ENCODE measurements around the gene DKK2.
"Not testable (repeated sequence)": the region's sequence is repeated elsewhere in the genome, so short reads cannot be mapped to it uniquely, and the experiment has no call there.

The DKK2 gene

DNA sequence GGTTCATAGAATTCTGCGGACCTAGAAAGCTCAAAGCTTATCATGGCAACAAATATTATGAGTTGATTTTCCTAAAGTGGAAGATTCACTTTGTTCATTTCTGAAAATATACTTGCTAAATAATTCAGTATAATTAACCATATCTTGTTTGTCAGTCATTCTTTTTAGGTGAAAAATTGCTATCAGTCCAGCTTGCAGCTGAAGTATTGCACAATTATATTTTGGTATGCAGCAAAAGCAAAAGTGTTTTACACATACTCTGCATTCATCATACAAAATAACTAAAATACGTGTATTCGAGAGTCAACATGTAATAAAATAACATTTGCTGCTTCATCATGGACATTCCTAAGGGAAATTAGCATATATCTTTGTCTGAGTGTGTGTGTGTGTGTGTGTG lies 24.8 kb downstream of the DKK2 start:
- DNase-seq, result no peak

DNA sequence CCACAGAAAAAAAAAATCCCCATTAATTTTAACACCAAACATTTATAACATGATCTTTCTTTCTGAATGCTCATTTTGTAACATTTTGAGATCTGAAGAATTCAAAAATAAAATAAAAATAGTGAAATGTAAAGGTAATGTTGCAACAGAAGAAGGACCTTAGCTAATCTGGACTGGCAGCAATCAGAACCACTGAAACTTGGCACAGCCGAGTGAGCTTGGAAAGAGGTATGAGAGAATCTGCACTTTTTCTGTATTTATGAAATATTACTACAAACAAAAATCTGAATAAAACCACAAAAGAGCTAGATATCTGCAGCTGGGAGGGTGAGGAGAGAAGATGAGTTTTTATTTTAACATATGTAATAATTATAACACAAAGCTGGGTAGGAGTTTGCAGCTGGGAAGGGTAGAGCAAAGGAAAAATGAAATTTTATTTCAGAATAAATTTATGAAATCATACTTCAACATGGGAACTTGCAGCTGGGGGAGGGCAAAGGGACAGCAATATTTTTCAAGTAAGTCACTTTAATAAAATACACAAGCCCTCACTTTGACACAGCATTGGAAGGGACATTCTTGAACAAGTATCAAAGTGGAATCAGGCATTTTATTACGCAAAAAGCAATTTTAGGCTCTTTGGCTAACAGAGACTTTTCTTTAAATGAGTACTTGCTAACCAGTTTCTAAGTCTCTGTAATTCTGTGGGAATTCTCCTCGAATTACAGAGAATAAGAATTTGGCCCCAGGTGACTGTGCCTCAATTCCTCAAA lies 26.7 kb downstream of the DKK2 start:
- no peak for DNase-seq

DNA sequence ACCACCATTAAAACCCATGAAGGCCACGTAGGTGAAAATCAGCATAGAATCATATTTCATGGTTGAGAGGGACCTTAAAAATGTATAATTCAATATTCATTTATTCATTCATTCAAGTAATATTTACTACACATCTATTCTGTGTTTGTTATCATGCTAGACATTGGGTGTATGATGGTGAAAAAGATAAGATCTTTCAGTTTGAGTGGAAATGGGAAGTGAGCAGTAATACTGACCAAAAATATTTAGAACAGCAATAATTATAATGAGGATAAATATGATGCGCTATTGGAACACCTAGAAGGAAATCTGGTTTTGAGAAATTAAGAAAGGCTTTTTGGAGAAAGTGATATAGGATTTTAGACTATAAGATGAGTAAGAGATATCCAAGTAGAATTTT lies 28.0 kb downstream of the DKK2 start:
- no peak for DNase-seq

DNA sequence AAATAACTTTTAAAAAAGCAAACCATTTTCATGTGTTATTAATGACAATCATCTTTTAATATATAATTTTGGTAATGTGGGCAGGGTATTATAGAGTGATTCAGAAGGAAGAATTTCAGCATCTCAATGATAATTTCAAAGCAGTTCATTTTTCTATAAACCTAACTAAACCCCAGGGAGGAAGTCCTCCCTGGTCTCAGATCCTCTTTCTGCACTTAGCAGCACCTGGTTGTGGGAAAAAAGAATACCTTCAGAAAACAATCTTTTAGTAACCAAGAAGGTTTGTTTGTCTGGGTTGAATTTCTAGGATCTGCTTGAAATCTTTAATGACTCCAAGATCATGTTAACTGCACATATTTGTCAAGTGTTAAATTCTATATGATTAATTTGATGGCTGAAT lies 29.9 kb downstream of the DKK2 start:
- no peak for DNase-seq

DNA sequence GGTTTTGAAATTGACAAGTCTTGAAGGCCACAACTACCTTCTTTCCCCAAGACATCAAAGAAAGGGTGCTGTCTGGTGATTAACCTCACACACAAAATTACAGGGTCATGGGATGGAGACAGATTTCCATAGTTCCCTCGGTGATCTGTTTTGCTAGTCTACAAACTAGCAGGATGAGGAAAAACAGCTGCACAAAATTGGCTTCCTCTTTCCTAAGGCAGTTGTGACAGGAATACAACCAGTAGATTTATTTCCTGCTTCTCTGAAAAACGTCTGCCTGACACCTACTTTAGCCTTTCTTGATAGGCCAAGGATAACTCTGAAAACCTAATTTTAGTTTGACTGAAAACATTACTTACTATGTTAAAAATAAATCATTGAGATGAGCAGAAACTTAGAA lies 39.6 kb downstream of the DKK2 start:
- DNase-seq, result no peak

DNA sequence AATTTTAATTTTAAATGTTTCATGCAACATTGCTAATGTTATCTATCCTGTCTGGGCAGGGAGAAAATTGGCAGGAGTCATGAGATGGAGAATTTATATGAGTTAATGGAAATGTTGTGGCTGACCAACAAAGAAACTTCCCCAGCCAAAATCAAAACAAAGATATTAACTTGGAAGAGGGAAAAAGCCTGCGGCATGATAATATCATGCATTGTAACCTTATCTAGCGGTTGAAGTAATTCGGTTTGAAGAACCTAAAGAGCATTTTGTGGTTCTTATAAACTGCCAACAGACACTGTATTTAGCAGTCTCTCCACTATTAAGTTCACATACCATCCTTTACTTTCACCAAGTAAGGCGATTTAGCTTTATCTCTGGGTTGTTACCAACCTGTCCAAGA lies 42.3 kb downstream of the DKK2 start:
- DNase-seq, result no peak

DNA sequence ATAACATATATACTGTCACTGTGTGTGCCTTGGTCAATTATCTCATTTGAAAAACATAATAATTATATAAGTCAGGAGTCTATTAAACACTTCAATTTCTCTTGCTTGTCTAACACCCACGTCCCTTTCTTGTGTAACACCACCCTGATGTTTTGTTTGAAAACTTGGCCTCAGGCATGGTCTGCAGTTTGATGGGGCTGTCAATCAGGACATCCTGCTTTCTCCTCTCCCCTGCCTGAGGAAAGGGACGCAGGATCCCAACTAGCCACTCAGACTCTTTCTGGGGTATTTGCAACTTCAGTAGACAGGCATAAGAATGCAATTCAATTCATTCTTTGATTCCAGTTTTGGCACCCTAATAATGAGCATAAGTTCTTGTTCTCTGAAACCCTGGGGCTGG lies 48.8 kb downstream of the DKK2 start:
- no peak for DNase-seq

DNA sequence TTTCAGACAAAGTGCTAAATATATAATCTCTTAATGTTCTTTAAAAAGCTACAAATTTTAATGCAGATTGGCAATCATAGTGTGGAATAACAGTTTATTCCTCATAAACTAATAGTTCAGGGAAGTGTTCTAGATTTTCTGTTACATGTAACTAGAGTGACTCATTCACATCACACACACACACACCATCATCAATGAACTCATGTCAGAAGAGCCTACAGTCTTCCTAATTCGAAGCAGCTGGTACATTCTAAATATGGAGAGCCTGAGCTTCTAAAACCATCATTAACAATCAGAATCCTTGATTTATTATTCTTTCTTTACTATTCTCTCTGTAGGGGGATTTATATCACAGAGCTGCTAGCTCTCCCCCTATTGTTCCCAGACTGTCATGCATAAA lies 49.6 kb downstream of the DKK2 start:
- DNase-seq, result peak; percentile 21

DNA sequence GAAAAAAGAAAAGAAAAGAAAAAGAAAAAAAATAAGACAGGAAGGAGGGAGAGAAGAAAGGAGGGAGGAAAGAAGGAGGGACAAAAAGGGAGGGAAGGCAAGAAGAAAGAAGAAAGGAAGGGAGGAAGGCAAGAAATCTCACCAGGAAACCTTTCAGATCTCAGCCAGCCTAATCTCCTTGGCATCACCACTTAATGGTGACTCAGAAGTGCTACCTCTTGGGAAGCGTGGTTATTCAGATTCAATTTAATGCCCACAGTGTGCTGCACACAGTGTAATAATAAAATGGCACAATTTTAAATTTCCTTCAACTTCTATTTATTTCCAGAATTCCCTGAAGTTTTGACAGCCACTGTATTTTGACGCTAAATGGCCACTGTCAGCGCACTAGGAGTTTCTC lies 50.3 kb downstream of the DKK2 start:
- no peak for DNase-seq

DNA sequence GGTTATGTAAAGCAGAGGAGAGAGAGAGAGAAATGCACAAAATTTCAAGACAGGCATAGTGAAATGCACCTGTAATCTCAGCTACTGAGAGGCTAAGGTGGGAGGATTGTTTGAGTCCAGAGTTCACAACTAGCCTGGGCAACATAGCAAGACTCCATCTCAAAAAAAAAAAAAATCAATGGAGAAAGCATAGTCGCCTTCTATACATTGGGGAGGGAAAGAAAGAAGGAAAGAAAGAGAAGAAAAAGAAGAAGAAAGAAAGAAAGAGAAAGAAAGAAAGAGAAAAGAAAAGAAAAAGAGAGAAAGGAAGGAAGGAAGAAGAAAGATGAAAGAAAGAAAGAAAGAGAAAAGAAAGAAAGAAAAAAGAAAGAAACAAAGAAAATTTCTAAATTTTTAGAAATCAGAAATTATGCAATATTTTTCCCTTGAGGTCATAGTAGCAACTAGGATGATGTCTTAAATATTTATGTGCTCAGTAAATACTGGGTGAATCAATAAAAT lies 53.4 kb downstream of the DKK2 start:
- DNase-seq, result no peak

DNA sequence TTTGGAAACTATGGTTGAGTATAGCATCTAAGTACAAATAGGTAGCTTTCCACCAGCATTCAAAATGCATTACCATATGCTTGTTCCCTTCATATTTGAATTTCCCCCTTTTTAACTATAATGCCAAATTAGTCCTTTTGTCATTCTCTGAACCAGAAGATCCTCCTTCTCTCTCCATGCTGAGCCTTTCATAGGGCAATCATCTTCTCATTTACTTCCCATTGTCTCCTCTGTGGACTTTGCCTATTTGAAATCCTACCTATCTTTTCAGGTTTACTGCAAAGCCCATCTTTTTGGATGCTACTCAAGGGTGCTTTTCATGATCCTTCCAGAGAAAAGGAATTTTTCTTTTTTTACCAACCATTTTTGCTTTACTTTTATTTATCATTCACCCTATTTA lies 54.7 kb downstream of the DKK2 start:
- DNase-seq, result no peak

DNA sequence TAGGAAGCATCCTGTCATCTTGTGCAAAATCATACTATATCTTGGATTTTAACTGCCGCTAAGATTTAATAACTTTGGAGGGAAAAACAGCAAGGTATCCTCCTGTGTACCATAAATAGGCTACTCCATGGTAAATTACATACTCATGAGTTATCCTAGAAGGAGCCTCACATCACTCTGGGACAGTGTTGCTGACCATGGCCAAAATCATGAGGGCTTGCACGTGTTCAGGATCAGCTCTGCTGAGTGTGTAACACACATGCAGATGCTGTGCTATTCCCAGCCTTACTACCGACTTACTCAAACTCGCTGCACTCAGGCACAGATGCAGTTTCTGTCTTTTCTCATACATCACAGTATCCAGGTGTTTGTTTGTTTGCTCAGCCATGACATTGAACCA lies 56.6 kb downstream of the DKK2 start:
- no peak for DNase-seq

DNA sequence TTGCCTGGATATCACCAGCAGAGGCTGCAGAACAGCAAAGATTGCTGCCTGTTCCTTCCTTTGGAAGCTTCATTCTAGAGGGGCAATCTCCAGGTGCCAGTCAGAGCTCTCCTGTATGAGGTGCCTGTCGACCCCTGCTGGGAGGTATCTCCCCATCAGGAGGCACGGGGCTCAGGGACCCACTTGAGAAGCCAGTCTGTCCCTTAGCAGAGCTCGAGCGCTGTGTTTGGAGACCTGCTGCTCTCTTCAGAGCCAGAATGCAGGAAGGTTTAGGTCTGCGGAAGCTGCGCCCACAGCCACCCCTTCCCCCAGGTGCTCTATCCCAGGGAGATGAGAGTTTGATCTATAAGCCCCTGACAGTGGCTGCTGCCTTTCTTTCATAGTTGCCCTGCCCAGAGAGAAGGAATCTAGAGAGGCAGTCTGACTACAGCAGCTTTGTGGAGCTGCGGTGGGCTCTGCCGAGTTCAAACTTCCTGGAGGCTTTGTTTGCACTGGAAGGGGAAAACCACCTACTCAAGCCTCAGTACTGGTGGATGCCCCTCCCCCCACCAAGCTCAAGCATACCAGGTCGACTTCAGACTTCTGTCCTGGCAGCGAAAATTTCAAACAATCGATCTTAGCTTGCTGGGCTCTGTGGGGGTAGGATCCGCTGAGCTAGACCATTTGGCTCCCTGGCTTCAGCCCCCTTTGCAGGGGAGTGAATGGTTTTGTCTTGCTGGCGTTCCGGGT lies 57.9 kb downstream of the DKK2 start:
- no peak for DNase-seq

DNA sequence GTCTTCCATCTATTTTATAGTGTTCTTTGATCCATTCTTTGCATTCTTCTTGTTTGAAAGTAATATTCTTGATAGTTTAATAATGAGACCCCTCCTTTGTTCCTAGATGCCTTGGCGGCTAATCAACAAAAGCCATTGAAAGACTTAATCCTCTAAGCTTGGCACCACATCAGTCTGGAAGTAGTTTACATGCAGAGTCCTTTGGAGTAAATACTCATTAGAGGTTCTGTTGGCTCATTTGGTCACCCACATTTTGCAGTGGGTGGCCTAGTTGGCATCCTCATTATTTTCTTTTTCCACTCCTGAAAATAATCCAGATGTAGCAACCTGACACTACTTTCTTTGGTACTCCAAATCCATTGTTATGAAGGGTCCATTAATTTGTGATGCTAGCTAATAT lies 64.5 kb downstream of the DKK2 start:
- no peak for DNase-seq

DNA sequence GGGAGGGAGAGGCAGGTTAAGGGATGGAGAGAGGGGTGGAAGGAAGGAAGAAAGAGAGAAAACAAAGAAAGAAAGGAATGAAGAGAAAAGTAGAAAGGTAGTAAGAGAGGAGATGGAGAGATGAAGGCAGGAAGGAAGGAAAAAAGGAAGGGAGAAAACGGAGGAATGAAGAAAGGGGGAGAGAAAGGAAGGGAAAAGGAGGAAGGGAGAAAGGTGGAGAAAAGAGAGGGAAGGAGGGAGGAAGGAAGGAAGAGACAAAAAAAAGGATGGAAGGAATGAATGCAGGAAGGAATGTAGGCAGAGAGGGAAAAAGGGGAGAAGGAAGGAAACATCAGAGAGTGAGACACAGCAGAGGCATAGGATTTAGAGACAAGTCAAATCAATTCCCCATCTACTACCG lies 68.2 kb downstream of the DKK2 start:
- DNase-seq, result no peak

DNA sequence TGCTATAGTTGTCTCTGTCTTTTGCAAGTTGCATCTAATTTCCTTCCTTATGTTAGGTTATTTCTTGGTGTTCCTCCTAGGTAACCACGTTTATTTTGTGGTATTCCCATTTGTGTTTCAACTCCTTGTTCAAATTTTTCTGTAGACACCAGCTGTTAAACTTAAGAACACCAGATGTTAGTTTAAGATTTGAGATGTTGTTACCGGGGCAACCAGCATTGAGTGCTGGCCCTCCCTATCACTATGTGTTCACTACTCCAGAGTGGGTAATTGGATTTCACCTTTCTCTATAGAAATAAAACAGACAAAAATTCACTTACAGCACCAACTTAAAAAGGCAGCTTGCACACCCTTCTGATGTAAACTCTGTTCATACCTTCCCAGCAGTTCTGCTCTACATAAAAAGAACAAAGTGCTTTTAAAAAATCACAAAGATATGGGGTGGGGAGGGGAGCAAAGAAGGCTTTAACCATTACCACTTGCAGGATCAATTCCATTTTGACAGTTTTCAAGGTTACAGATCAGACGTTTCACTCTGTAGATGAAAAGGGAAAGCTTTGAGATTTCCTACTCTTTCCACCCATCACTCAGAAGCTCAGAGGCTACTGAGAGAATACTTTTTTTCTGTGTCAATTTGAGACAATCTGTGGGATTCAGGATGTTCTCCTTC lies 82.9 kb downstream of the DKK2 start:
- DNase-seq, result no peak

DNA sequence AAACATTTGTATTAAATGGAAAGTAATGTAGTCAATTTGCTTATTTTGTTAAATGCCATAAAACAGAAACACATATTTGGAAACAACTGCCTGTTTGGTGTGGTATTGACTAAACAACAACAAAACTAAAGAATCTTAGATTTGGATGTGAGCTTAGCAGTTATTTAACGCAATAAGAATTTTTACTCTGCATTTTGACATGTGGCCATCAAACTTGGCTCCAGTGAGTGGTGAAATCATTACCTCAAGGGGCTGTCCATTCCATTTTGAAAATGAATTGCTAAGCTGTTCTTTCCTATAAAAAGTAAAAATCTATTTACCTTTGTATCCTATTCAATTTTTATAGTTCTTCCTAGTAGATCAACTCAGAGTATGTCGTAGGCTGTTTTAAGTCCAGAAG lies 84.2 kb downstream of the DKK2 start:
- DNase-seq, result no peak

DNA sequence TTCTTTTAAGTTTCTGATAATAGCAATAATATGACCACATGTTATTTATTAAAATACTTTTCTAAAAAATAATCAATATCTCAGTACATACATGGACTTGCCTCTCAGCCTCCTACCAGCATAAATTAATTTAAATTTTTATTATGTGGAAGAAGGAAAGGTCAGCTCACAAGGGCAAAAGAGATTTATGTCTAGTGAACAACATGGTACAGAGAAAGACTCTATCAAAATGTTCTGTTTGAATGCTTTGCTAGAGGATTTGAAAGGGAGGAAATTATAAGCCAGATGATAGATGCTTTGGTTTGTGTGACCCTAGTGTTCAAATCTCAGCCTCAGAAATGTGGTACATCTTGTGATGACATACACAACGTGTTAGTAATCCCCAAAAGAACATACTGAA lies 94.3 kb downstream of the DKK2 start:
- no peak for DNase-seq

DNA sequence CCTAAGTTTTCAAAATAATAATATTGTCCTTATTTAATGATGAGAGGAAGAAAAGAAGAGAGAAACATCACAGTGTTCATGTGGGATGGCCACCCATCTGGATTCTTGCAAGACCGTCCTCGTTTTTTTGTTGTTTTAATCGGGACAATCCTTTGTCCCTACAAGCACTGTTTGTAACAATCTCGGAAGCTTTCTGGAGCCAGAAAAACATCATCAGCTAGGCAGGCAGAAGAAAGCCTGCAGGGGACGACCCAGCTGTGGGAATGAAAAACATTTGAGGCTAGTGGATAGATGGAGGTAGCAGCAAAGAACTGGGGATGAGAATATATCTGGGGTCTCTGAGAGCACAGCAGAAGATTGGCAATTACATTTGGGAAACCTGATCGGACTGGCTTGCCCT lies 105.6 kb downstream of the DKK2 start:
- DNase-seq, result no peak

DNA sequence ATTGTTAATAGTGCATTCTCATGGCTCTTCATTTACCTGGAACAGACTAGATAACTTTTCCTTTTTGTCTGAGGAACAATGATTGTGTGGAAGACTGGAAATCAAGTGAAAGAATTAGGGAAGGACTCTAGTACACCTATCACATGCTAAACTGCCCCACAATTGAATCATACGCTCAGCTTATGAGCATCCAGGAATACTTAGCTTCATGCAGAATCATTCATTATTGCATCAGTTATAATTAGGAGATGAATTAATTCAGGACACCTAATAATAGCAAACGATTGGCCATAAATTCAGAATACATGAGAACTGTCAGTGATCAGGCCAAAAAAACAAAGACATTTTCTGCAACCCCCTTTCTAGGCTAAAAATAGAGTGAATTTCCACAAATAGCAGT lies 106.9 kb downstream of the DKK2 start:
- DNase-seq, result no peak

DNA sequence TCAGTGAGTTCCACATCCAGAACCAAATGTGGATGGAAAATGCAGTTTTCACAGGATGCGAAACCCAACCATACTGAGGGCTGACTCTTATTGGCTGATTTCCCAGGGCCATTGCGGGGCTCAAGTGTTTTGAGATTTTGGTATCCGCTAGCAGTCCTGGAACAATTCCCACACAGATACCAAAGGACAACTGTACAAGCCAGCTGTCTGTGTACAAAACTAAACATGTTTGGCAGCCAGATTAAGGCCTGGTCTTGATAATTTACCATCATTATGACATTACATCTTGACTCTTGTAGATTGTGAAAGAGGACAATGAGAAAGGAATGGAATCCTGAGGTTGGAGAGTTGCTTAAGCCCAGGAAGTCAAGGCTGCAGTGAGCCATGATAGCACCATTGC lies 121.9 kb downstream of the DKK2 start:
- no peak for DNase-seq

DNA sequence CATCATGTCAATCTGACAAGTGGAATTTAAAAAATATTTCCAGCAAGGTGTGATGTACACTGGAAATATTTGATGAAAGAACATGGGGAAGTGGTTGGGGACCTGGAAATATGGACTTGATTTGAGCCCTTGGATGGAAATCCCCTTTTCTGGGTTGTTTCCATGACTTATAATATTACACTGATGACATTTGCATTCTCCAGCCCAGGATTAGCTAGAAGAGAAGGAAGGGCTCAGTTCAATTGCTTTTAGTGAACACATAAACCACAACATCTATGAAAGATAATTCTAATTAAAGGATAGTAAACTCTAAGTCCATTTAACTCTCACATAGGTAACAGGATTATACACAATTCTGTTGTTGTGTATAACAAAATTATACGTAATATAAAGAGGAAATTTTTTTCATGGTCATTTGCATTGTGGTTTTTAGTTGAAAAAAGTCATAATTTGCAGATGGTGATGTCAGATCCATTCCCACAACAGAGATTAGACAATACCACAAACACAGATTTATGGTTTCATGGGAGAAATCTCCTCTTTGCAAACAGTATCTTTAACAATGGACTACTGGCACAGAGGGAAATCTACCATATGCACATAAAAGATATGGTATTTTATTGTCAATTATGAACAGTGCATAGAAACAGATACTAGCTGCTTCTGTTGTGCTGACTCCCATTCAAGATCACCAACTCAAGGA lies 126.5 kb downstream of the DKK2 start:
- no peak for DNase-seq

DNA sequence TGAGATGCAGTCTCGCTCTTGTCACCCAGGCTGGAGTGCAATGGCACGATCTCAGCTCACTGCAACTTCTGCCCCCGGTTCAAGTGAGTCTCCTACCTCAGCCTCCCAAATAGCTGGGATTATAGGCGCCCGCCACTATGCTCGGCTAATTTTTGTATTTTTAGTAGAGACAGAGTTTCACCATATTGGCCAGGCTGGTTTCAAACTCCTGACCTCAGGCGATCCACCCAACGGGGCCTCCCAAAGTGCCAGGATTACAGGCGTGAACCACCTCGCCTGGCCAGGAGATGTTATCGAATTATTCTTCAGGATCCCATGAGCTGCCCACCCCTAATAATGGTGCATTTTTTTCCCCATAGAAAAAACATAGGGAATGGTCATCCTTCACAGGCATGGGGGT lies 128.1 kb downstream of the DKK2 start:
- DNase-seq, result not testable (repeated sequence)
